Activated CD8-positive, alpha-beta memory T cell treated with anti-CD3 and anti-CD28 coated beads, Interleukin-2, amount 50 U/mL, for 48 hours (primary cell): Measurements from ENCODE around the gene LDLRAD4.
"Not testable (repeated sequence)": the region's sequence is repeated elsewhere in the genome, so short reads cannot be mapped to it uniquely, and the experiment has no call there.

Experiments
- DNase-seq: peaks from one replicate; pipeline ENCODE4 v3.0.0-alpha.2; 2020

Gene LDLRAD4

GRCh38 chr18:13454363-13455150 is 236.0 kb downstream of the LDLRAD4 start:
- peak; percentile 46 for DNase-seq

GRCh38 chr18:13455471-13455870 is 236.9 kb downstream of the LDLRAD4 start:
- DNase-seq = peak; percentile 53

DNA sequence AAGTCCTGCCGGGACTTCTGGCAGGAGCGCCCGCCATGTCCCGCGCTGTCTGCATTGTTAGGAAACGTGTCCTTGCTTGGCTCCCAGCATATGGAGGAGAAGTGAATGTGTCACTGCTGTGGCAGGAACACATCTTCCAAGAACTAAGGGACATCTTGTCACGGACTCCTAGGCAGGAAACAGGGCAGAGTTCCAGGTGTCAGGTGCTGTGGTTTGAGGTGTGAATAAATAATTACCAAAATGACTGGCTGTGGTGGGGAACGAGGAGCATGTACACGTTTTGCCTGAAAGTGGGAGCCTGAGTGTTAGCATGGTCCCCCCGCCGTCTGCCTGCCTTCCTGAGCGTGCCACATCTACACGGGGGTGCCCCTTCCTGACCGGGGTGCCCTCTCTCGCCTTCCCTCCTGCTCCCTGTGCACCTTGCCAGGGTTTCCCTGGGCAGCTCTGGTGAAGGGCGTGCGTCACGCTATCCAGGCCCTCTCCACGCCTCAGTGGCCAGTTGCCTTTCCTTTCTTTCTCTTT is 237.5 kb downstream of the LDLRAD4 start:
- peak; percentile 72 for DNase-seq

DNA sequence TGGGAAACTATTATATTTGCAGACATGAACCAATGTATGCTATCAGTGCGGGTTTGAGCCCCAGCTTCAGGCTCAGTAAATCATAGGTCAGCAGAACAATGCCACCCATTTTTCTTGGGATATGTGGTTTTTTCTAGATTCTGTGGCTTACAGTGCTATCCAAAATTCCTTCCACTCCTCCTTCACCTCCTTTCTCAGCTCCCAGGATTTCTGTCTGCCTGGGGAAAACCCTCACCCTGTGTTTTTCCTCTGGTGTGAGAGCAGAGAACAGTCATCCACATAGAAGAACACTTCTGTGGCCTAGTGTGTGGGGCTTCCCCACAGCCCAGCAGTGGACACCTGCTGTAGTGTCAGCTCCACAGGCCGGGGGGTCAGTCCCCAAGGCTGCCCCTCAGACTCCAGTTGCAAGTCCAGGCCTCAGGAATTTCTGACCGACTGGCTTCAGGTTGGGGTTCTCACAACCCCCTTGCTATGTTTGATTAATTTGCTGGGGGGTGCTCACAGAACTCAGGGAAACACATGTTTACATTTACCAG is 238.2 kb downstream of the LDLRAD4 start:
- DNase-seq = peak; percentile 40

GRCh38 chr18:13457327-13457726 is 238.8 kb downstream of the LDLRAD4 start:
- DNase-seq = peak; percentile 40

- no peak for DNase-seq
Measured at GRCh38 chr18:13460946-13461345, 242.4 kb downstream of the LDLRAD4 start.

GRCh38 chr18:13461469-13461868 is 242.9 kb downstream of the LDLRAD4 start:
- no peak for DNase-seq

DNA sequence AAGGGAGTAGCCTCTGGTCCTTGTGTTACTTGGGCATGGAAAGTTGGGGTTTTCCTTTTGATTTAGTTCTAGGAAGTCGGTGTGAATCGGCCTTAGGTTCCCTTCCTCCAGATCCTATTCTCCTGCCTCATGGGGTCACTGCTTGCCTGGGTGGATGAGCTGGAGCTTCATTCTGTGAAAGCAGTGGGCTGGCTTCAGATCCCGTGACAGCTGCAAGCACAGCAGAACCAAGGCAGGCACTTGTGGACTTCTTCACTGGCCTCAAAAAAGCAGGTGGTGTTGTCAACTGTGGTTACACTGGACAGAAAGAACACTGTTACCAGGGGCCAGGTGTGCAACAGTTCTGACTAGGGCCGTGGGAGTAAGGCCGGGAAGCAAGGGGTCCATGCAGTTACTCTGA is 243.4 kb downstream of the LDLRAD4 start:
- DNase-seq = no peak

GRCh38 chr18:13462686-13463085 is 244.1 kb downstream of the LDLRAD4 start:
- DNase-seq = no peak

DNA sequence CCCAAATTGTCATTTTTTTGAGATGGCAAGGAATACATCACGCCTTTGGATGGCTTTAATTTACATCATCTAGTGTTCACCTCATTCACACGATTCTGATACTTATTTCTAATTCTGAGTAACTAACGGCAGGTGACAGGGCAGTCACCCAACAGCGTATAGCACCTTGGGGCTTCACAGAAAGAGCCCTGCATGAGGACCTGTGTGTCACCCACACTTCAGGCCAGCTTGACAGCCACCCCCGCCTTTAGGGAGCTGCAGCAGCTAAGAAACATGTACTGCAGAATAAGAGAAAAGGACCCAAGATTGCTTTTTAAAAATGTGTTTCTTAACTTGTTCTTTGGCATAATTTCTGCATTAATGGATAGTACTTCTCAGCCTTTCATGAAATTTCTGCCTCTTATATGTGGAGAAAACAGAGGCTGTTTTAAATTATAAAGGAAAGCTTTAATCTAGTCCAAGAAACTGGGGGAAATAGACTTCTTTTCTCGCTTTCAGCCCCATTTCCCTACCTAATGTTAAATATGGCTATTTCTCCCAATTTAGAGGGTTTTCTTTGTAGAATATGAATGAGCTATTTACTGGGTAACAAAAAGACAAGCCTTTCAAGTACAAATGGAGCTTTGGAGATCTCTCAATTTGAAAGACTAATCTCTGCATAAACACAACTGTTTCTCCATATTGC is 245.1 kb downstream of the LDLRAD4 start:
- DNase-seq = no peak

GRCh38 chr18:13464432-13465123 is 246.0 kb downstream of the LDLRAD4 start:
- peak; percentile 81 for DNase-seq

- DNase-seq = no peak
Measured at GRCh38 chr18:13465124-13465446, 246.5 kb downstream of the LDLRAD4 start.

GRCh38 chr18:13465476-13465875 is 246.9 kb downstream of the LDLRAD4 start:
- DNase-seq = peak; percentile 45

- peak; percentile 42 for DNase-seq
Measured at GRCh38 chr18:13470516-13471197, 252.1 kb downstream of the LDLRAD4 start.

GRCh38 chr18:13471198-13471845 is 252.8 kb downstream of the LDLRAD4 start:
- DNase-seq = peak; percentile 40

DNA sequence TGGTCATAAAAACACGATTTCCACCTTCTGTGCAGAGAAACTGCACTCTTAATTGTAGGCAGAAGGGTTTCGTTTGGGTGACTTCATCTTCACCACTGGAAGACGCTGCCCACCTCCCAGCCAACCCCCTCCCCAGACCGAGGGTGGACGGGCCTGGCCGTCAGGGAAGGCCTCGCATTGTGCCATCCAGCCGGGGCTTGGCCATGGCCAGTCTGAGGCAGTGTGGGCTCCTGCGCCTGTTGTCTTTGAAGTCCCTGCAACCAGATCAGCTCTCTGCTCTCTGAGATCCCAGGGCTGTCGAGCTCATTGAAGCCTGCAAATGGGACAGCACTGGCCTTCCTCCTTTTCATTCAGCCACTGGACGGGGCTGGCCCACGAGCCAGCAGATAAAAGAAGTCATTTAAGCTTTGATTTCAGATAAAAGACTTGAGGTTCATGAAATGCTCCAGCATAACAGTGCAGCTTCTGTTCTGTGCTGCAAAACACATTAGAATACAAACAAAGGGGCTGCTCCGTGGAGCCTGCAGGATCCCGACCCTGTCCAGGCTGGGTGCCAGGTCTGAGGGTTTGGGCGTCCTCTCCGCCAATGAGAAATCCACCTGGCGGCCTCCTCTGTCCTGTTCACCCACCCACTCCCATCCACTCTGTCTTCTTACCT is 253.5 kb downstream of the LDLRAD4 start:
- peak; percentile 39 for DNase-seq

DNA sequence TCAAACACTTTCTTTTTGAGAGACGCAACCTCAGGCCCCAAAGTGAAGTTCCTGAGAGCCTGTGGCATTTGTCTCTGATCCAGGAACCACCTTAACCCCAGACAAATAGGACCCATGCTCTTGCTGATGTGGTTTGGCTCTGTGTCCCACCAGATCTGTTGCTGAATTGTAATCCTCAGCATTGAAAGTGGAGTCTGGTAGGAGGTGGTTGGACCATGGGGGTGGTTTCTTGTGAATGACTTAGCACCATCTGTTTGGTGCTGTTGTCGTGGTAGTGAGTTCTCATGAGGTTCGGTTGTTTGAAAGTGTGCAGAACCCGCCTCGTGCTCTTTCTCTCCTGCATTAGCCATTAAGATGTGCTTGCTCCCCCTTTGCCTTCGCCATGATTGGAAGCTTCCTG is 255.2 kb downstream of the LDLRAD4 start:
- DNase-seq = peak; percentile 12

DNA sequence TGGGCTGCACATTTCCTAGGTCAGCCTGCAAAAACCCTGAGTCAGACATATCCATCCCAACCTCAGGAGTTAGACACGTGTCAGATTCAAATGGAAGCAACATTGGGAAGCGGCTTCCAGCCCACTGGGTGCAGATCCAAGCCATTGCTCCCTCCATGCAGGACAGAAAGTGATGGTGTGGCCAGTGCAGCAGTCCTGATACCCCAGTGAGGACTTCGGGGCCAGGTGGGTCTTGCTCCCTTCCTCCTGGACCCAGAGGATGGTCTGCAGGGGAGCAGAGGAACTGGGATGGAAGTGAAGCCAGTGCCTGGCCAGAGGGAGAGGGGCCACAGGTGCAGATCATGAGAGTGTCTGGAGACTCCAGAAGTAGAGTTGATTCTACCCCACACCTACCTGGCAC is 255.8 kb downstream of the LDLRAD4 start:
- peak; percentile 32 for DNase-seq

GRCh38 chr18:13474907-13475545 is 256.5 kb downstream of the LDLRAD4 start:
- DNase-seq = no peak

- not testable (repeated sequence) for DNase-seq
Measured at GRCh38 chr18:13476312-13476711, 257.8 kb downstream of the LDLRAD4 start.

DNA sequence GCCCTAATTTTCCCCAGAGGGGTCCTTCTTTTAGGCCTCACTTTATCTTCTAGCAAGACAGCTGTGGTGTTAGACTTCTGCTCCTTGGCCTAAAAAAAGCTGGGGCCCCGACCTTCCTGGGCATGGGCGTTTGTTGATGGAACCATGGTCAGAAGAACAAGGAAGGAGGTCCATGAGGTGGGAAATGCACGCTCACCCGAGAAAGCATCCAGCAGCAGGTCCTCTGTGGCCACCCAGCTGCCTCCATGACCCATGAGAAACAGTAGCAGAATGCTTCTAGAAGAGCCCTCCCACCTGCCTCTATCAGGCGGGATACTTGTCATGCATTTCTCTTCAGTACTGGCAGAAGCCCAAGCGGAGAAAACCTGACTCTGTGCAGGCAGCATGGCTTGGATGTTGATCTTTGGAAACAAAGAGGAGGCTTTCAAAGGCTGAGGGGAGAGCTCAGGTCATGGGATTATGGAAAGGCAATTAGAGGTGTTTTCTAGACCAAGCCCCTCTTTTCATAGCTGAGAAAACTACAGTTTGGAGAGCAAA is 258.7 kb downstream of the LDLRAD4 start:
- DNase-seq = no peak
